HFFc6 (cell line): ENCODE measurements around the gene NSUN3. TPM values are rescaled to one million over a fixed set of nuclear protein-coding genes. Genes with fewer than 3 reads are reported as not detected.

Experiments used
- DNase-seq: peaks from one replicate; pipeline ENCODE4 v3.0.0-alpha.2; 2018
- H3K27ac Mint-ChIP-seq: 2 replicates; pipeline ENCODE4 v1.8.0; 2020; ENCODE audit warnings: mild to moderate bottlenecking, mixed read lengths
- H3K27me3 Mint-ChIP-seq: 2 replicates; pipeline ENCODE4 v1.8.0; 2021; ENCODE audit warnings: mild to moderate bottlenecking, moderate library complexity, mixed read lengths; ENCODE audit not compliant: insufficient read depth
- H3K36me3 Mint-ChIP-seq: 2 replicates; pipeline ENCODE4 v1.8.0; 2021; ENCODE audit warnings: low read depth, mixed read lengths
- H3K4me1 Mint-ChIP-seq: 2 replicates; pipeline ENCODE4 v1.8.0; 2020; ENCODE audit warnings: low read depth, mixed read lengths
- H3K4me3 Mint-ChIP-seq: 2 replicates; pipeline ENCODE4 v1.8.0; 2020; ENCODE audit warnings: mild to moderate bottlenecking, moderate library complexity, mixed read lengths
- H3K9me3 Mint-ChIP-seq: 2 replicates; pipeline ENCODE4 v1.8.0; 2020; ENCODE audit warnings: mild to moderate bottlenecking, mixed read lengths
- CTCF ChIP-seq: fragments of 200-600 bp; sonication (generic); IDR thresholded peaks from 2 replicates; pipeline ENCODE4 v1.5.0; 2021; ENCODE audit warnings: antibody characterized with exemption, mild to moderate bottlenecking
- total RNA-seq, 6 experiments: library from RNA; stranded (reverse); fragmentation: NEBNext Ultra II Directional; extraction: Animal tissue kit (Norgen Biotek cat#: 25700); gene quantifications; 2 replicates in 1 of 6; 3 replicates in 5 of 6; pipeline ENCODE4 v1.2.3, GENCODE V29; 2021

Gene NSUN3
- total RNA-seq, 6 experiments from 2014 or later, result 6.1 to 8.8 (median 7.2) TPM

GRCh38 chr3:94115482-94115881 is 52.6 kb downstream of the NSUN3 start:
- Mint-ChIP-seq H3K27me3 (no peaks in the 10 kb centered on the region; the same call in 1 of the 2 replicates), H3K4me1 (peaks cover 18% of the 10 kb centered on the region), H3K4me3 (no peak overlapping the region), H3K36me3 (no peaks in the 10 kb centered on the region), H3K9me3 (no peaks in the 10 kb centered on the region), H3K27ac (no peak overlapping the region; the same call in 1 of the 2 replicates)
- TF ChIP-seq CTCF, result peak; percentile 72
- peak; percentile 26 for DNase-seq

- H3K27ac Mint-ChIP-seq, result no peak overlapping the region
- no peaks in the 10 kb centered on the region for H3K27me3 Mint-ChIP-seq
- no peak overlapping the region for H3K4me3 Mint-ChIP-seq
- H3K4me1 Mint-ChIP-seq, result peaks cover 18% of the 10 kb centered on the region
- no peaks in the 10 kb centered on the region for H3K36me3 Mint-ChIP-seq
- TF ChIP-seq CTCF, result no peak
- H3K9me3 Mint-ChIP-seq, result no peaks in the 10 kb centered on the region
- no peak for DNase-seq
These were observed 54.9 kb downstream of the NSUN3 start for GRCh38 chr3:94117729-94118128.

GRCh38 chr3:94118390-94118789 is 55.5 kb downstream of the NSUN3 start:
- Mint-ChIP-seq H3K4me1 (peaks cover 18% of the 10 kb centered on the region), H3K4me3 (no peak overlapping the region), H3K27me3 (no peaks in the 10 kb centered on the region), H3K9me3 (no peaks in the 10 kb centered on the region), H3K36me3 (no peaks in the 10 kb centered on the region), H3K27ac (no peak overlapping the region)
- DNase-seq, result no peak
- TF ChIP-seq CTCF, result no peak

- DNase-seq, result no peak
- no peaks in the 10 kb centered on the region for H3K4me1 Mint-ChIP-seq
- no peaks in the 10 kb centered on the region for H3K36me3 Mint-ChIP-seq
These were observed 58.3 kb downstream of the NSUN3 start for GRCh38 chr3:94121161-94121560.

GRCh38 chr3:94127115-94127514 is 64.3 kb downstream of the NSUN3 start:
- DNase-seq, result no peak
- Mint-ChIP-seq H3K27ac (no peak overlapping the region), H3K27me3 (no peaks in the 10 kb centered on the region), H3K4me1 (no peaks in the 10 kb centered on the region), H3K36me3 (no peaks in the 10 kb centered on the region), H3K4me3 (no peak overlapping the region), H3K9me3 (no peaks in the 10 kb centered on the region)
- no peak for TF ChIP-seq CTCF

More at GRCh38 chr3:94121161-94121560, 58.3 kb downstream of the NSUN3 start:
- H3K9me3 Mint-ChIP-seq, result no peaks in the 10 kb centered on the region
- H3K4me3 Mint-ChIP-seq, result no peak overlapping the region
- no peaks in the 10 kb centered on the region for H3K27me3 Mint-ChIP-seq
- no peak for TF ChIP-seq CTCF
- H3K27ac Mint-ChIP-seq, result no peak overlapping the region

GRCh38 chr3:94130690-94131089 is 67.8 kb downstream of the NSUN3 start:
- Mint-ChIP-seq H3K27me3 (peaks cover under 1% of the 10 kb centered on the region; the same call in 1 of the 2 replicates), H3K4me1 (no peaks in the 10 kb centered on the region), H3K27ac (no peak overlapping the region), H3K36me3 (no peaks in the 10 kb centered on the region), H3K9me3 (no peaks in the 10 kb centered on the region), H3K4me3 (no peak overlapping the region)
- no peak for TF ChIP-seq CTCF
- DNase-seq, result no peak
